Tibial artery (tissue), 4 donors: Measurements from ENCODE around the gene TGFBR3.

Experiments used
- DNase-seq, 2 donors: peaks; one replicate each; pipeline ENCODE4 v3.0.0-alpha.2; 2019
- H3K27ac ChIP-seq, 2 donors: fragments of 200-600 bp; sonication (generic) in 1 of 2; 1 replicate in 1 of 2; 2 replicates in 1 of 2; pipeline ENCODE4 v1.5.1; 2018 to 2019; ENCODE audit warnings: mild to moderate bottlenecking in 1 of 2
- H3K27me3 ChIP-seq, 2 donors: fragments of 200-600 bp; sonication (generic) in 1 of 2; one replicate each; pipeline versions ENCODE4 v1.5.1 to v1.6.0; 2016 to 2019
- H3K36me3 ChIP-seq, 3 donors: fragments of 200-600 bp; sonication (generic) in 2 of 3; one replicate each; pipeline ENCODE4 v1.5.1; 2016 to 2019; ENCODE audit warnings: mild to moderate bottlenecking in 2 of 3
- H3K4me1 ChIP-seq, 4 donors: fragments of 200-600 bp; sonication (generic) in 2 of 4; 1 replicate in 3 of 4; 2 replicates in 1 of 4; pipeline ENCODE4 v1.5.1; 2016 to 2019
- H3K4me3 ChIP-seq, 2 donors: fragments of 200-600 bp; sonication (generic) in 1 of 2; 1 replicate in 1 of 2; 2 replicates in 1 of 2; pipeline ENCODE4 v1.5.1; 2018 to 2019; ENCODE audit warnings: mild to moderate bottlenecking in 2 of 2
- H3K9me3 ChIP-seq, 3 donors: fragments of 200-600 bp; sonication (generic) in 1 of 3; one replicate each; pipeline ENCODE4 v1.5.1; 2016 to 2019
- intact Hi-C: fragments of 100-400 bp; cut with DNase I; formaldehyde crosslinking; loops from one replicate; pipeline ENCODE4 v1.15.0; 2023; ENCODE audit warnings: low total_unique reads
- TF ChIP-seq, protein P1 (sequence below), 2 experiments: fragments of 200-600 bp in 1 of 2; fragments of 450-650 bp in 1 of 2; IDR thresholded peaks; one replicate each; pipeline ENCODE4 v1.5.1; 2017 to 2019; ENCODE audit warnings: antibody characterized with exemption in 2 of 2, mild to moderate bottlenecking in 1 of 2, moderate library complexity in 1 of 2

TGFBR3 gene

DNA sequence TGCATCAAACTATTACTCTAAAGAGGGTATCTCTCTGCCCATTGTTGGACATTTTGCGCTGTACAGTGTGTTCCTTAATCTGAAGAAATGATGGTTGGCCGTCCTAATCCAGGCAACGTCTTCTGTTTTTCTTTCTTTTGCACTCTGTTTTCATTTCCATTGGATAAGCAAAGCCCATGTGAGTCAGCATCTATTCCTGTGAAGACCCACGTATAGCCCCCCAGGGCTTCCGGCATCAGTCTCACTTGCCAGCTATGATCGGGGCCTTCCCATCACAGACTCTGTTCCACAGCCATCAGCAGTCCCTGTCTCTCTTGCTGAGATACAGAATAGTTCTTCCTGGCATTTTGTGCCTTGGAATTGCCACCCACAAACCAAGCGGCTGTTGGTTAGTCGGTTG is 34.0 kb upstream of the TGFBR3 start:
- Histone ChIP-seq H3K9me3 (no peaks in the 10 kb centered on the region), H3K27ac (no peak overlapping the region), H3K4me3 (no peak overlapping the region), H3K36me3 (no peaks in the 10 kb centered on the region), H3K27me3 (no peaks in the 10 kb centered on the region), H3K4me1 (no peaks in the 10 kb centered on the region)
- DNase-seq = no peak
- intact Hi-C loops = loop anchor here (10.0 kb wide), 1 partner anchor 635 kb away; no protein-coding TSS in a partner anchor
- TF ChIP-seq, protein P1, sequence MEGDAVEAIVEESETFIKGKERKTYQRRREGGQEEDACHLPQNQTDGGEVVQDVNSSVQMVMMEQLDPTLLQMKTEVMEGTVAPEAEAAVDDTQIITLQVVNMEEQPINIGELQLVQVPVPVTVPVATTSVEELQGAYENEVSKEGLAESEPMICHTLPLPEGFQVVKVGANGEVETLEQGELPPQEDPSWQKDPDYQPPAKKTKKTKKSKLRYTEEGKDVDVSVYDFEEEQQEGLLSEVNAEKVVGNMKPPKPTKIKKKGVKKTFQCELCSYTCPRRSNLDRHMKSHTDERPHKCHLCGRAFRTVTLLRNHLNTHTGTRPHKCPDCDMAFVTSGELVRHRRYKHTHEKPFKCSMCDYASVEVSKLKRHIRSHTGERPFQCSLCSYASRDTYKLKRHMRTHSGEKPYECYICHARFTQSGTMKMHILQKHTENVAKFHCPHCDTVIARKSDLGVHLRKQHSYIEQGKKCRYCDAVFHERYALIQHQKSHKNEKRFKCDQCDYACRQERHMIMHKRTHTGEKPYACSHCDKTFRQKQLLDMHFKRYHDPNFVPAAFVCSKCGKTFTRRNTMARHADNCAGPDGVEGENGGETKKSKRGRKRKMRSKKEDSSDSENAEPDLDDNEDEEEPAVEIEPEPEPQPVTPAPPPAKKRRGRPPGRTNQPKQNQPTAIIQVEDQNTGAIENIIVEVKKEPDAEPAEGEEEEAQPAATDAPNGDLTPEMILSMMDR (IDR thresholded peaks at IDR 0.05) = no peak

DNA sequence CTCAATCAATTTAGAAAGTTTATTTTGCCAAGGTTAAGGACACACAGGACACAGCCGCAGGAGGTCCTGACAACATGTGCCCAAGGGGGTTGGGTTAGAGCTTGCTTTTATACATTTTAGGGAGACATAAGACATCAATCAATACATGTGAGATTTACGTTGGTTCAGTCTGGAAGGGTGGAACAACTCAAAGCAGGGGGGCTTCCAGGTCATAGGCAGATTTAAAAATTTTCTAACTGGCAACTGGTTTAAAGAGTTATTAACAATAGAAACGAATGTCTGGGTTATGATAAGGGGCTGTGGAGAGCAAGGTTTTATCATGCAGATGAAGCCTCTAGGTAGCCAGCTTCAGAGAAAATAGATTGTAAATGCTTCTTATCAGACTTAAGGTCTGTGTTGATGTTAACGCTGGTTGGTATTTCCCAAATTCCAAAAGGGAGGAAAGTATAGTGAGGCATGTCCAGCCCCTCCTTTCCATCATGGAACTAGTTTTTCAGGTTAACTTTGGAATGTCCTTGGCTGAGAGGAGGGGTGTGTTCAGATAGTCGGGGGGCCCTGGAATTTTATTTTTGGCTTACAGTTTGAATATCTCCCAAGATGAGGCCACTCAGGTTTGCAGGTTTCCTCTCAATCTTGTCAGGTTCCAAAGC is 31.0 kb upstream of the TGFBR3 start:
- H3K9me3 ChIP-seq = no peaks in the 10 kb centered on the region
- H3K27ac ChIP-seq = no peak overlapping the region
- H3K27me3 ChIP-seq = no peaks in the 10 kb centered on the region
- intact Hi-C loops = no loop called here
- DNase-seq = no peak
- H3K4me1 ChIP-seq = no peaks in the 10 kb centered on the region
- no peak overlapping the region for H3K4me3 ChIP-seq
- TF ChIP-seq, protein P1 (IDR thresholded peaks at IDR 0.05) = no peak
- no peaks in the 10 kb centered on the region for H3K36me3 ChIP-seq

DNA sequence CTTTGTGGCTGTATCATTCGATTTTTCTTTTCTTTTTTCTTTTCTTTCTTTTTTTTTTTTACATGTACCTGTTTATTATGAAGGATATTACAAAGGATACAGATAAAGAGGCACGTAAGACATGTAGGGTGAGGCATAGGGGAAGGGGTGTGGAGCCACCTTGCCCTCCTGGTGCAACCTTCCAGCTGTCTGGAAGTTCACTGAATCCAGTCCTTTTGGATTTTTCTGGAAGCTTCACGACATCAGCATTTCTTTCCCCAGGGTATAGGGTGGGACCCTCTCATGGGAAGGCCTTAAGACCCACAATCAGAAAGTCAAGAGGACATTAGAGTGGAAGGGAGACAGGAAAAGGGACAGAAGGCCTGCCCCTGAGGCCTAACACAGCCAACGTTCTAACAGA is 30.1 kb upstream of the TGFBR3 start:
- no peaks in the 10 kb centered on the region for H3K9me3 ChIP-seq
- H3K27ac ChIP-seq = no peak overlapping the region
- intact Hi-C loops = no loop called here
- no peaks in the 10 kb centered on the region for H3K27me3 ChIP-seq
- no peak overlapping the region for H3K4me3 ChIP-seq
- TF ChIP-seq, protein P1 (IDR thresholded peaks at IDR 0.05) = no peak
- no peaks in the 10 kb centered on the region for H3K36me3 ChIP-seq
- H3K4me1 ChIP-seq = no peaks in the 10 kb centered on the region
- no peak for DNase-seq

DNA sequence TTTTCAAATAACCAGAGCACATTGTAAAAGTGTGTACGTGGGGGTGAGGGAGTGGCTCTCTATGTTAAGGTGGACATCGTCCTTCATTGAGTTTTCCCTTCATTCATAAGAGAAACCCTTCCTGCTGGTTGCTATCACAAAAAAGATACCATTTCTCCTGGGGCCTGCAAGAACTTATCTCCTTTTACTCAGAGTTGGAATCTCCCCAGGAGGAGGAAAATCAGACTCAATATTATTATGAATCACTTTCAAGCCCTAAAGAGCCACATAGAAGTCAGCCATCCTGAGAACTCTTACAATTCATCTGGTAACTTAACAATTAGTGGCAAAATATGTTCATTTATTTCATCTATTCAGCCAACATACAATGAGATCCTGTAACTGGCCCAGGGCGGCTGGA is 27.1 kb upstream of the TGFBR3 start:
- Histone ChIP-seq H3K4me3 (no peak overlapping the region), H3K36me3 (no peaks in the 10 kb centered on the region), H3K4me1 (no peaks in the 10 kb centered on the region), H3K27ac (no peak overlapping the region), H3K9me3 (no peaks in the 10 kb centered on the region), H3K27me3 (no peaks in the 10 kb centered on the region)
- no peak for DNase-seq
- intact Hi-C loops = no loop called here
- TF ChIP-seq, protein P1 (IDR thresholded peaks at IDR 0.05) = no peak

DNA sequence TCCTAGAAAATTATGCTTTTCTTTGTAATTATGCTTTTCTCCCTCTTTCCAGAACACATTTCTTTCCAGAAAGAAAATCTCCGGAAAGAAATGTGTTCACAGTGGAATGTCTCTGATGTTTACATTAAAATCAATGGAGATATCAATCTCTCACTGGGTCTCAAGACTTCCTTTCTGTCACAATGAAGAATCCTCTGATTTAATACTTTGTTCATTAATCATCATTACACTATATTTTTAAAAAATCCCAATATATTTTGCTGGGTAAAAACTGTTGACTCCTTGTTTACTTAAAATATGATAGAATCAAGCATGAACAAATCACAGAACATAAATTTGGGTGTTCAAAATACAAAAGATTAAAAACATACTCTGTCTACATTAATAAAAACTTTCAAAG is 26.3 kb upstream of the TGFBR3 start:
- Histone ChIP-seq H3K27me3 (no peaks in the 10 kb centered on the region), H3K36me3 (no peaks in the 10 kb centered on the region), H3K27ac (no peak overlapping the region), H3K4me1 (no peaks in the 10 kb centered on the region), H3K9me3 (no peaks in the 10 kb centered on the region), H3K4me3 (no peak overlapping the region)
- TF ChIP-seq, protein P1 (IDR thresholded peaks at IDR 0.05) = no peak
- intact Hi-C loops = no loop called here
- no peak for DNase-seq

DNA sequence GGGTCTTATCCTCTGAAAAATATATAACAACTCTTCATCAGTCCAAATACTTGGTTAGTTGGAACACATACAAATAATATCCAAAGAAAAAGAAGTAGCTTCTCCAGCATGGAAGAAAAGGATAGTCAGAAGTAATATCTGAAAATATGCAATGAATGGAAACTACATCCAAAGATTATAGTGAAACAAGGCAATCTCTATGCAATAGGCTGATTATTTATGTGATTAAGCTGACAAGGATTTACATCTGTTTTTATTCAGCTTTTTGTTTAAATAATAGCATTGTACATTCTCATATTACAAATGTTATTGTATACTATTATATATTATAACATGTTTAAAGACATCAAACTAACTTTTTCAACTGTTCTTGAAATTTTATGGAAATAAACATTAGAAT is 15.3 kb upstream of the TGFBR3 start:
- no peaks in the 10 kb centered on the region for H3K9me3 ChIP-seq
- H3K27me3 ChIP-seq = no peaks in the 10 kb centered on the region
- no peaks in the 10 kb centered on the region for H3K36me3 ChIP-seq
- intact Hi-C loops = no loop called here
- H3K27ac ChIP-seq = no peak overlapping the region
- TF ChIP-seq, protein P1 (IDR thresholded peaks at IDR 0.05) = no peak
- H3K4me1 ChIP-seq = peaks cover 0 to 17% (median 0%) of the 10 kb centered on the region in 4 donors
- DNase-seq = no peak
- no peak overlapping the region for H3K4me3 ChIP-seq
